Stimulated activated CD8-positive, alpha-beta memory T cell treated with anti-CD3 and anti-CD28 coated beads, Interleukin-12 subunit alpha, Interleukin-12 subunit beta, amount 100 ng/mL, for 4 hours (primary cell): Measurements from ENCODE around the gene RAB2B.
"Not testable (repeated sequence)": the region's sequence is repeated elsewhere in the genome, so short reads cannot be mapped to it uniquely, and the experiment has no call there.

ENCODE experiments used
- DNase-seq: peaks from one replicate; pipeline ENCODE4 v3.0.0-alpha.2; 2020; ENCODE audit warnings: low read depth

RAB2B gene

GRCh38 chr14:21486640-21487087, 9.9 kb upstream of the RAB2B start:
- no peak for DNase-seq

GRCh38 chr14:21476523-21476924, 235 bp downstream of the RAB2B start:
- peak; percentile 76 for DNase-seq

GRCh38 chr14:21475767-21476522, 814 bp downstream of the RAB2B start:
- no peak for DNase-seq

GRCh38 chr14:21467616-21468015, 9.1 kb downstream of the RAB2B start:
- DNase-seq, result no peak

- DNase-seq, result peak; percentile 98
Measured at GRCh38 chr14:21455912-21456667, 20.7 kb downstream of the RAB2B start, which contains the start of gene CHD8. TSS of gene CHD8 (minus strand) at chr14:21456123. CDS start at chr14:21431643, 24,480 bp downstream.

GRCh38 chr14:21455592-21455911, 21.2 kb downstream of the RAB2B start:
- no peak for DNase-seq

GRCh38 chr14:21454843-21455544, 21.8 kb downstream of the RAB2B start:
- no peak for DNase-seq

- no peak for DNase-seq
Measured at GRCh38 chr14:21449899-21450216, 26.9 kb downstream of the RAB2B start.

GRCh38 chr14:21442657-21443056, 34.1 kb downstream of the RAB2B start:
- DNase-seq, result not testable (repeated sequence)

GRCh38 chr14:21440859-21441258, 35.9 kb downstream of the RAB2B start:
- no peak for DNase-seq

GRCh38 chr14:21437063-21437901, 39.5 kb downstream of the RAB2B start:
- peak; percentile 96 for DNase-seq

- no peak for DNase-seq
Measured at GRCh38 chr14:21436567-21437062, 40.1 kb downstream of the RAB2B start.

GRCh38 chr14:21431126-21431525, 45.6 kb downstream of the RAB2B start:
- DNase-seq, result no peak

- DNase-seq, result no peak
Measured at GRCh38 chr14:21428930-21429329, 47.8 kb downstream of the RAB2B start.

GRCh38 chr14:21426692-21427091, 50.1 kb downstream of the RAB2B start:
- no peak for DNase-seq

- no peak for DNase-seq
Measured at GRCh38 chr14:21419528-21419927, 57.2 kb downstream of the RAB2B start.

- DNase-seq, result no peak
Measured at GRCh38 chr14:21415329-21415728, 61.4 kb downstream of the RAB2B start.

GRCh38 chr14:21414137-21414631, 62.6 kb downstream of the RAB2B start:
- no peak for DNase-seq
